PC-9 (cell line): ENCODE measurements around the gene BBS9. TPM values are rescaled to one million over a fixed set of nuclear protein-coding genes. Genes with fewer than 3 reads are reported as not detected.
"Not testable (repeated sequence)": the region's sequence is repeated elsewhere in the genome, so short reads cannot be mapped to it uniquely, and the experiment has no call there.

Source experiments
- BruUV-seq: library from RNA; stranded (reverse); fragments of 400-500 nt; replicated peaks from 2 replicates; lab custom pipeline; 2021; lab: Mats Ljungman, UMichigan
- CTCF ChIA-PET: fragments of 300-600 bp; sonication (Branson Sonifier 250); formaldehyde crosslinking; loops from one replicate; lab custom pipeline; 2022; ENCODE audit warnings: antibody characterized with exemption; lab: Charles Lee
- POLR2A ChIA-PET: fragments of 300-600 bp; sonication (Branson Sonifier 250); formaldehyde crosslinking; loops from one replicate; lab custom pipeline; 2022; ENCODE audit warnings: antibody characterized with exemption; ENCODE audit not compliant: unreplicated experiment; lab: Charles Lee
- DNase-seq, 2 experiments: peaks; one replicate each; pipeline versions ENCODE4 v3.0.0 to v3.0.0-alpha.2; 2015 to 2022; ENCODE audit warnings: mixed read lengths in 1 of 2
- H2AFZ ChIP-seq: fragments of 200-600 bp; sonication (generic); 2 replicates; pipeline ENCODE4 v1.8.1; 2017; ENCODE audit warnings: antibody characterized with exemption
- H3F3A ChIP-seq: fragments of 200-600 bp; sonication (generic); 2 replicates; pipeline ENCODE4 v1.8.1; 2017; ENCODE audit warnings: antibody characterized with exemption, mild to moderate bottlenecking, low read depth; ENCODE audit not compliant: insufficient read depth
- H3K27ac ChIP-seq: fragments of 200-600 bp; sonication (generic); 2 replicates; pipeline ENCODE4 v1.6.1; 2016; ENCODE audit warnings: mixed run types
- H3K27me3 ChIP-seq: fragments of 200-600 bp; sonication (generic); 2 replicates; pipeline ENCODE4 v1.6.1; 2016; ENCODE audit warnings: low read depth, mixed run types; ENCODE audit not compliant: insufficient read depth
- H3K36me3 ChIP-seq: fragments of 200-600 bp; sonication (generic); 2 replicates; pipeline ENCODE4 v1.6.1; 2016; ENCODE audit warnings: low read depth, mixed run types
- H3K4me1 ChIP-seq: fragments of 200-600 bp; sonication (generic); replicated peaks from 2 replicates; pipeline ENCODE4 v1.6.1; 2016; ENCODE audit warnings: mixed run types; ENCODE audit not compliant: insufficient read depth
- H3K4me2 ChIP-seq: fragments of 200-600 bp; sonication (generic); 2 replicates; pipeline ENCODE4 v1.6.1; 2017; ENCODE audit warnings: mixed run types
- H3K4me3 ChIP-seq: fragments of 200-600 bp; sonication (generic); 2 replicates; pipeline ENCODE4 v1.6.1; 2016; ENCODE audit warnings: mixed run types
- H3K79me2 ChIP-seq: fragments of 200-600 bp; sonication (generic); 2 replicates; pipeline ENCODE4 v1.6.1; 2017; ENCODE audit warnings: low read depth, mixed run types
- H3K9me2 ChIP-seq: fragments of 200-600 bp; sonication (generic); 2 replicates; pipeline ENCODE4 v1.8.1; 2017; ENCODE audit warnings: mild to moderate bottlenecking; ENCODE audit not compliant: insufficient read depth
- H3K9me3 ChIP-seq: fragments of 200-600 bp; sonication (generic); 2 replicates; pipeline ENCODE4 v1.8.1; 2016; ENCODE audit warnings: low read depth; ENCODE audit not compliant: insufficient read depth
- H4K20me1 ChIP-seq: fragments of 200-600 bp; sonication (generic); 2 replicates; pipeline ENCODE4 v1.8.1; 2017; ENCODE audit not compliant: insufficient read depth
- CTCF ChIP-seq: fragments of 200-600 bp; sonication (generic); conservative IDR thresholded peaks from 2 replicates; pipeline ENCODE4 v1.6.1; 2017; ENCODE audit warnings: mixed run types, antibody characterized with exemption, mild to moderate bottlenecking, moderate library complexity
- EZH2 ChIP-seq: fragments of 200-600 bp; sonication (generic); IDR thresholded peaks from 2 replicates; pipeline ENCODE4 v1.8.0; 2017; ENCODE audit warnings: antibody characterized with exemption, low read depth
- intact Hi-C: fragments of 100-400 bp; cut with micrococcal nuclease; formaldehyde crosslinking; loops from one replicate; pipeline ENCODE4 v1.10.0; 2022; ENCODE audit not compliant: unreplicated experiment
- total RNA-seq: library from RNA; stranded (reverse); gene quantifications from 2 replicates; pipeline ENCODE4 v1.2.3, GENCODE V29; 2021

BBS9 gene
- total RNA-seq, 1 experiment from 2014 or later: 12.4 TPM

GRCh38 chr7:33217595-33217994 lies 88.2 kb downstream of the BBS9 start:
- no peaks in the 10 kb centered on the region for H3K4me1 ChIP-seq
- no peaks in the 10 kb centered on the region for H3F3A ChIP-seq
- H2AFZ ChIP-seq: no peak overlapping the region
- H3K79me2 ChIP-seq: no peaks in the 10 kb centered on the region
- POLR2A ChIA-PET: no interaction called here
- H3K27me3 ChIP-seq: no peaks in the 10 kb centered on the region
- no peaks in the 10 kb centered on the region for H4K20me1 ChIP-seq
- TF ChIP-seq EZH2: no peak
- TF ChIP-seq CTCF: no peak
- CTCF ChIA-PET: no interaction called here
- no peak for DNase-seq
- no peaks in the 10 kb centered on the region for H3K9me3 ChIP-seq
- H3K36me3 ChIP-seq: no peaks in the 10 kb centered on the region
- no peak overlapping the region for H3K4me3 ChIP-seq
- BruUV-seq: no TSS peak
- H3K27ac ChIP-seq: no peak overlapping the region
- H3K4me2 ChIP-seq: no peak overlapping the region
- intact Hi-C loops: no loop called here
- H3K9me2 ChIP-seq: no peaks in the 10 kb centered on the region

GRCh38 chr7:33218841-33219535 lies 89.6 kb downstream of the BBS9 start:
- BruUV-seq, intact Hi-C loops, POLR2A ChIA-PET, H4K20me1 ChIP-seq, DNase-seq, H3K9me2 ChIP-seq, H3K4me3 ChIP-seq, CTCF ChIA-PET, H3K9me3 ChIP-seq, H3K36me3 ChIP-seq, H3K27me3 ChIP-seq, H3F3A ChIP-seq, H3K79me2 ChIP-seq, H3K27ac ChIP-seq, H3K4me2 ChIP-seq, H3K4me1 ChIP-seq, H2AFZ ChIP-seq: not testable (repeated sequence)

DNA sequence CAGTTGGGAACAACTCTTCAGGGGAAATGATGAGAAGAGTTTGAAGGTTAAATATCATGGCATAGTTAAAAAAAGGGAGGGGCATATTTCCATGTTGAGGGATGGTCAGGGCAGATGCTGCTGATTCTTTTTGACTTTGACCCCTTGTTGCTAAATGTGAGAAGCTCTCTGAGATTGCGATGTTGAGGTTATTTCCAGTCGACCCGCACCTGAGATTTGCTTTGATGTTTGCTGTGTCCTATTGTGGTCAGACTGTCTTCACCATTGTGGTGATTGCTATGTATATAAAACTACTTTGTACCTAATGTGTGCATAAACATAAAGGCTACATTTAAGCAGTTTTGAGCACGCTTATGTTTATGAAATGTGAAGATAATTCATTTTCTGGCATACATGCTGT lies 90.9 kb downstream of the BBS9 start:
- no peaks in the 10 kb centered on the region for H4K20me1 ChIP-seq
- intact Hi-C loops: no loop called here
- no peaks in the 10 kb centered on the region for H3K79me2 ChIP-seq
- no peak for TF ChIP-seq EZH2
- TF ChIP-seq CTCF: no peak
- H3K36me3 ChIP-seq: no peaks in the 10 kb centered on the region
- no peaks in the 10 kb centered on the region for H3K27me3 ChIP-seq
- H3K4me3 ChIP-seq: no peak overlapping the region
- no peaks in the 10 kb centered on the region for H3F3A ChIP-seq
- POLR2A ChIA-PET: no interaction called here
- CTCF ChIA-PET: no interaction called here
- DNase-seq: no peak
- no peaks in the 10 kb centered on the region for H3K4me1 ChIP-seq
- no peaks in the 10 kb centered on the region for H3K9me3 ChIP-seq
- no TSS peak for BruUV-seq
- no peak overlapping the region for H2AFZ ChIP-seq
- H3K4me2 ChIP-seq: no peak overlapping the region
- H3K27ac ChIP-seq: no peak overlapping the region
- H3K9me2 ChIP-seq: no peaks in the 10 kb centered on the region

- ChIA-PET POLR2A (no interaction called here), CTCF (no interaction called here)
- no peaks in the 10 kb centered on the region for H3K9me2 ChIP-seq
Measured at GRCh38 chr7:33221390-33221789, 92.0 kb downstream of the BBS9 start.

More at GRCh38 chr7:33221390-33221789, 92.0 kb downstream of the BBS9 start:
- intact Hi-C loops: no loop called here
- Histone ChIP-seq H3K27ac (no peak overlapping the region), H3K79me2 (no peaks in the 10 kb centered on the region), H3F3A (no peaks in the 10 kb centered on the region), H3K27me3 (no peaks in the 10 kb centered on the region), H3K4me1 (no peaks in the 10 kb centered on the region), H3K4me3 (no peak overlapping the region), H4K20me1 (no peaks in the 10 kb centered on the region), H3K4me2 (no peak overlapping the region), H3K9me3 (no peaks in the 10 kb centered on the region), H2AFZ (no peak overlapping the region), H3K36me3 (no peaks in the 10 kb centered on the region)
- no peak for DNase-seq
- BruUV-seq: no TSS peak
- TF ChIP-seq EZH2 (no peak), CTCF (no peak)
